ENCODE measurements around the gene ZNF227.
"Not testable (repeated sequence)": the region's sequence is repeated elsewhere in the genome, so short reads cannot be mapped to it uniquely, and the experiment has no call there.

Gene ZNF227

DNA sequence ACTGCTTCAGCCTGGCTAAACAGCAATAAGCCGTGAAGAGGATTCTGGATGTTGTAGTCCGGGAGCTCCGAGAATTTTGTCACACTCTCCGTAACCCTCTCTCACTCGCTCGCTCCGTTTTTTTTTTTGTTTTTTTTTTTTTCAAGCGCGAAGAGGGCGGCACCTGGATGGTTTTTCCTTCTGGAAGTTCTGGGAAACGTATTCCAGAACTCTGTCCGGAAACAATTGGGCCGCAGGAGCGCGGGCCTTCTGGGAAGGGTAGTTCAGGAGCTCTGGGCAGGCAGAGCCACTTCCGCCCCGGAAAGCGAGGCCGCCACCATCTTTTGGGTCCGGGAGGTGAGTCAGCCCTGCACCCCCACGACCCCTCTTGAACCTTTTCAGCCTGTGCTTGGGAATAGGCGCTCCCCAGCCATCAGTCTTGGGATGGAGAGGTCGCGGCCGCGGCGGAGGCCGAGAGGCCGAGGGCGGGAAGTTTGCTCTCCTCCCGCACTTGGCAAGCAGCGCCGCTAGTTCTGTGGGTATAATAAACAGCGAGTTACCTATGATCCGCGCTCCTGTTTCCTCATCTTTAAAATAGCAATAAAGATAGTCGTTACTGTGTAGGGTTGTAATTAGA lies at the start of gene ZNF227:
ZNF227 (plus strand) TSS at position 283 of the 616 bp plus-strand sequence. CDS start 5,261 bp downstream, outside the sequence.
- DNase-seq = peak; percentile 73

DNA sequence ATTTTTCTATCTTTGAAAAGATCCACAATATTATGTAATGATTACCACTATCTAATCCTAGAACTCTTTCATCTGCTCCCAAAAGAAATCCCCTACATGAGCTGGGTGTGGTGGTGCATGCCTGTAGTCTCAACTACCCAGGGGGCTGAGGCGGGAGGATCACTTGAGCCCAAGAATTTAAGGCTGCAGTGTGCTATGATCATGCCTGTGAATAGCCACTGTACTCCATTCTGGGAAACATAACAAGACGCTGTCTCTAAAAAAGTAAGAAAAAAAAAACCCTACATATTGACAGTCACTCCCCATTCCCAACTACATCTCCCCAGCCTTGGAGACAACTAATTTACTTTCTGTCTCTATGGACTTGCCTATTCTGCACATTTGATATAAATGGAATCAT lies 48.5 kb upstream of the ZNF227 start:
- no peak for DNase-seq

DNA sequence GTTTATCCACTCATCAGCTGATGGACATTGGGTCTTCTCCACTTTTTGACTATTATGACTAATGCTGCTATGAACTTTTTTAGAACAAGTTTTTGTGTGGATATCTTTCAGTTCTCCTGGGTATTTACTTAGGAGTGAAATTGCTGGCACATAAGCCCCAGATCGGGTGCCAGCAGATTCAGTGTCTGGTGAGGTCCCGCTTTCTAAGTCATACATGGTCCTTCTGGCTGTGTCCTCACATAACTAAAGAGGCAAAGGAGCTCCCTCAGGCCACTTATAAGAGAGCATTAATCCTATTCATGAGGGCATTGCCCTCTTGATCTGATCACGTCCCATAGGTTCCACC lies 48.0 kb upstream of the ZNF227 start:
- no peak for DNase-seq

DNA sequence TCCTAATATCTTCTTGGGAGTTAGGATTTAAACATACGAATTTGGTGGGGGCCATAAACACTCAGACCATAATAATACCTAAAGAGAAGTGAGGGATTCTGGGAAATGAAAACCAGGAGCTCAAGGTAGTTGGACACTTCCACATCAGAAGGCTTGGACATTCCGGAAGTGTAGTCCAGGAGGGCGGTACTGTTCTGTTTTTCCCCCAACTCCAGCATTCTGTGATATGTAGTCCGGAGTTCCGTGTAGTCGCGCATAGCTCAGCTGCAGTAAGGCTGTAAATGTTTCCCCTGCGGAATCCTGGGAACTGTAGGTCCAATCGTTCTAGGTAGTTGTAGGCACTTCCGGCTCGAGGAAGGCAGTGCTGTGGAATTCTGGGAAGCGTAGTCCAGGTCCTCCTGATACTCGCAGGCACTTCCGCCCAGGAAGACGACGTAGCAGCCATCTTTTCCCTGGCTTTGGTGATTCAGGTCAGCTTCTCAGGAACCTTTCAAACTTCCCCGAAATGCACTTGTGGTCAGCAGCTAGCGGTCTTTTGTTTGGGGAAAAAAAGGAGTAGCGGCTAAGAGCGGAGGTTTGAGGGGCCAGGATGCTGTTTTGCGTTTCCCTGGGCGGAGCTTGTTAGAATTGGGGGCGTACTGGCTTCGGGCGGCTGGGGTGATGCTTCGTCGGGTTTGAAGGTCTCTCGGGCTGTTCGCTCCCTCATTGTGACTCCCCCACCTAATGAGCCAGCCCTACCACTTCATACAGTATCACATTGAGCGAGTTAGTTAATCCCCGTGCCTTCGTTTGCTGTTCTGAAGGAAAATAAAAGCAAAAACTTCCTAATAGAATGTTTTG lies 47.4 kb upstream of the ZNF227 start, which contains the start of gene ZNF226:
ZNF226 (plus strand) TSS at position 428 of the 840 bp plus-strand sequence. CDS start 4,981 bp downstream, outside the sequence.
- DNase-seq = peak; percentile 96

DNA sequence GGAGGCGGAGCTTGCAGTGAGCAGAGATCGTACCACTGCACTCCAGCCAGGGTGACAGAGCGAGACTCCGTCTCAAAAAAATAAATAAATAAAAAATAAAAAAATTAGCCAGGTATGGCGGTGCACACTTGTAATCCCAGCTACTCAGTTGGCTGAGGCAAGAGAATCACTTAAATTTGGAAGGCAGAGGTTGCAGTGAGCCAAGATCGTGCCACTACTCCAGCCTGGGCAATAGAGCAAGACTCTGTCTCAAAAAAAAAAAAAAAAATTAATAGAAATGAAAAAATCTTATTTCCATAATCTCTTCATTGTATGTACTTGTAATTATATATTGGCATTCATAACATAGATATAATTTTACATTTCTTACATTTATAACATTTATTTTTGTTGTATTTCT lies 41.7 kb upstream of the ZNF227 start:
- not testable (repeated sequence) for DNase-seq

DNA sequence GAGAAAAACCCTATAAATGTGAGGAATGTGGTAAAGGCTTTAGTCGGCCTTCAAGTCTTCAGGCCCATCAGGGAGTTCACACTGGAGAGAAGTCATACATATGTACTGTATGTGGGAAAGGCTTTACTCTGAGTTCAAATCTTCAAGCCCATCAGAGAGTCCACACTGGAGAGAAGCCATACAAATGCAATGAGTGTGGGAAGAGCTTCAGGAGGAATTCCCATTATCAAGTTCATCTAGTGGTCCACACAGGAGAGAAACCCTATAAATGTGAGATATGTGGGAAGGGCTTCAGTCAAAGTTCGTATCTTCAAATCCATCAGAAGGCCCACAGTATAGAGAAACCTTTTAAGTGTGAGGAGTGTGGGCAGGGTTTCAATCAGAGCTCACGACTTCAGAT lies 35.7 kb upstream of the ZNF227 start:
- no peak for DNase-seq

DNA sequence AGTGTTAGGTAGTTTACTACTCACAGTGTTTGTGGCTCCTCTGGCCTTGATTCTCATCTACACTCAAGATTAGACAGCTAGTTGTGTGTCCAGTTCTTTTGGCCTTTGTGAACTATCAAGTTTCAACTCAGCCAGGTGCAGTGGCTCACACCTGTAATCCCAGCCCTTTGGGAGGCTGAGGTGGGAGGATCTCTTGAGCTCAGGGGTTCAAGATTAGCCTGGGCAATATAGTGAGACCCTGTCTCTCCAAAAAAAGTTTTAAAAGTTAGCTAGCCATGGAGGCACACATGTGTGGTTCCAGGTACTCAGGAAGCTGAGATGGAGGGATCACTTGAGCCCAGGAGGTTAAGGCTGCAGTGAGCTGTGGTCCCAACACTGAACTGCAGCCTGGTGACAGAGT lies 31.4 kb upstream of the ZNF227 start:
- no peak for DNase-seq

DNA sequence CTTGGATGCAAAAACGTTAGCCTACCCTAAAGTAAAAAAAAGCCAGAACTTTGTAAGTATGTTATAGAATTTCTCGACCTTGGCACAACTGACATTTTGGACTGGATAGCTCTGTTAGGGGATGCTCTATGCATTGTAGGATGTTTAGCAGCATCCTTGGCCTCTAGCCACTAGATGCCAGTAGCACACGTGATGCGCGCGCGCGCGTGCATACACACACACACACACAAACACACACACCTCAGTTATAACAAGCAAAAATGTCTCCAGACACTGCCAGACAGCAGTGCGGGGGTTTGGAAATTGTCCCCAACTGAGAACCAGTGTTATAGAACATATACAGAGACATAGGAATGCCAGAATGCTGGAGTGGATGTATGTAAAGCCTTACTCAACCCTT lies 30.2 kb upstream of the ZNF227 start:
- no peak for DNase-seq

DNA sequence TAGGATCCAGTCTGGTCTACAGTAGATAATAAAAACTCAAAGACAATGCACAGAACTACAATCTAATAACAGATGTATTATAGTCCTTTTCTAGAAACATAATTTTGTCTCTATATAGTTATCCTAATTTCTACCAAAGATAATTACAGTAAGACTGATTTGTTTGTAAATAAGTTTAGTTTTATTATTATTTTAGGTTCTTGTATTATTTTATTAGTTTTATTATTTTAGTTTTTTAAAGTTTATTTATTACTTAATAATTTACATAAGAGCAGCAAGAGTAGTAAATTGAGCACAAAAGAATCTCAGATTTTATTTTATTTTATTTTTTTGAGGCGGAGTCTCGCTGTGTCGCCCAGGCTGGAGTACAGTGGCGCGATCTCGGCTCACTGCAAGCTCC lies 22.3 kb upstream of the ZNF227 start:
- DNase-seq = no peak

DNA sequence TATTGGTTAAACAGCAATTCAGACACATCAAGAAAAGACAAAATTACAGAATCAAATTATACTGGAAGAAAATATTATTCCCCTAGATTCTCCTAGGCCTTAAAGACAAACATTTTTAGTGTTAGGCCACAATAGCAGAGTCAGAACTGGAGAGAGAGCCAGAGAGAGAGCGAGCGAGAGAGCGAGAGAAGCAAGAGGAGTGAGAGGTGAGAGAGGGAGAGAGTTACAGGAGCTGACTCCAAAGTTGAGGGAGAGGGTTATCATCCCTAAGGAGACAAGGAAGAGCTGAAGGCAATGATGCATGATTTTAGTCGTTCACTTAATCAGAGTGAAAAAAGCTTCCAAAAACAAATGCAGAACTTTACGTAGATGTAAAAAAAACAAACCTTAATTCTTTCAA lies 20.2 kb upstream of the ZNF227 start:
- DNase-seq = no peak

DNA sequence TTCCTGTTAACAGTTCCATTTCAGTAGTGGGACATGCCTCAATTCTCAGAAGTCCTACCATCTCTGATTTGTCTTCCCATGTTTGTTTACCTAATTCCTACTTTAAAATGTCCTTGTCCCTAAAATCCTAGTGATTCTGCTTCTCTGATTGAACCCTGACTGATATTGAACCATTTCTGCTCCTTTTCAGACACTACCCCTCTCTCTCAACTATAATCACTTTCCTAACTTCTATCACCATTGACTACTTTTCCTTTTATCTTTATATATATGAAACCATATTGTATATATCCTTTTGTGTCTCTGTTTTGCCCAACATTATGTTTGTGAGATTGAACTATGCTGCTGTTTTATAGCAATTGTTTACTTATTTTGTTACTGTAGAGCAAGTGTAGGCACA lies 15.6 kb upstream of the ZNF227 start:
- DNase-seq = no peak

DNA sequence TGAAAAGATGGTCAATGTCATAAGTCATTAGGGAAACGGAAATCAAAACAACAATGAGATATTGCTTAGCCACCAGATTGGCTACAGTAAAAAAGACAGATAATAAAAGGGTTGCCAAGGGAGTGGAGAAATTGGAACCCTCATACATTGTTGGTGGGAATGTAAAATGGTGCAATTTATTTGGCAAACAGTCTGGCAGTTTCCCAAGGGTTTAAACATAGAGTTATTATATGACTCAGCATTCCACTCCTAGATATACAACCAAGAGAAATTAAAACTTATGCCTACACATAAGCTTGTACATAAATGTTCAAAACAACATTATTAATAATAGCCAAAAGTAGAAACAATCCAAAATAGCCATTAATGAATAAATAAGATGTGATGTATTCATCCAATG lies 9.9 kb upstream of the ZNF227 start:
- DNase-seq = no peak

DNA sequence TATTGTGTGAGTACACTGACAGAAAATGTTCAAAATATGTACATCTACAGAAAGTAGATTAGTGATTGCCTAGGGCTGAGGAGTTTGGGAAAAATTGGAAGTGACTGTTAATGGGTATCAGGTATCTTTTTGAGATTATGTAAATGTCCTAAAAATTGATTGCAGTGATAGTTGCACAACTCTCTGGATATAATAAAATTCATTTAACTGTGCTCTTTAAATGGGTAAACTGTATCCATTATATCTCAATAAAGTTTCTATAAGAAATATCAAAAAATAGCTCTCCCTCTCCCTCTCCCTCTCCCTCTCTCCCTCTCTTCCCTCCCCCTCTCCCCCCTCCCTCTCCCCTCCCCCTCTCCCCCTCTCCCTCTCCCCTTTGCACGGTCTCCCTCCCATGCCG lies 9.4 kb upstream of the ZNF227 start:
- no peak for DNase-seq

DNA sequence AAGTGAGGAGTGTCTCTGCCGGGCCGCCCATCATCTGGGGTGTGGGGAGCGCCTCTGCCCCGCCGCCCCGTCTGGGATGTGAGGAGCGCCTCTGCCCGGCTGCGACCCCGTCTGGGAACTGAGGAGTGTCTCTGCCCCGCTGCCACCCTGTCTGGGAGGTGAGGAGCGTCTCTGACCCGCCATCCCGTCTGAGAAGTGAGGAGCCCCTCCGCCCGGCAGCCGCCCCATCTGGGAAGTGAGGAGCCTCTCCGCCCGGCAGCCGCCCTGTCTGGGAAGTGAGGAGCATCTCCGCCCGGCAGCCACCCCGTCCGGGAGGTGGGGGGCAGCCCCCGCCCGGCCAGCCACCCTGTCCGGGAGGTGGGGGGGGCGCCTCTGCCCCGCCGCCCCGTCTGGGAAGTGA lies 8.5 kb upstream of the ZNF227 start:
- DNase-seq = not testable (repeated sequence)

DNA sequence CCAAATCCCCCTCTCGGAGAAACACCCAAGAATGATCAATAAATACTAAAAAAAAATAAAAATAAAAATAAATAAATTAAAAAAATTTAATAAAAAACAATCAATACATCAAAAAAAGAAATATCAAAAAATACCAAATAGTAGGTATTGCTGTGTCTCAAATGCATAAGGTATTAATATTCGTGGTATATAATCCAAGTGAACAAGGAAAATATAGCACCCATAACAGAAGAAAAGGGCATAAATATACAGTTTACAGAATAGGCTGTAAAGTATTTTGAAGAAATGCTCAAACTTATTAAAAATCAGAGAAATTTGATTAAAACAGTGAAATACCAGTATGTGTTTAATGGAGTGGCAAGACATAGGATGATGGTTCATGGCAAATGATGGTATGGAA lies 7.6 kb upstream of the ZNF227 start:
- no peak for DNase-seq

DNA sequence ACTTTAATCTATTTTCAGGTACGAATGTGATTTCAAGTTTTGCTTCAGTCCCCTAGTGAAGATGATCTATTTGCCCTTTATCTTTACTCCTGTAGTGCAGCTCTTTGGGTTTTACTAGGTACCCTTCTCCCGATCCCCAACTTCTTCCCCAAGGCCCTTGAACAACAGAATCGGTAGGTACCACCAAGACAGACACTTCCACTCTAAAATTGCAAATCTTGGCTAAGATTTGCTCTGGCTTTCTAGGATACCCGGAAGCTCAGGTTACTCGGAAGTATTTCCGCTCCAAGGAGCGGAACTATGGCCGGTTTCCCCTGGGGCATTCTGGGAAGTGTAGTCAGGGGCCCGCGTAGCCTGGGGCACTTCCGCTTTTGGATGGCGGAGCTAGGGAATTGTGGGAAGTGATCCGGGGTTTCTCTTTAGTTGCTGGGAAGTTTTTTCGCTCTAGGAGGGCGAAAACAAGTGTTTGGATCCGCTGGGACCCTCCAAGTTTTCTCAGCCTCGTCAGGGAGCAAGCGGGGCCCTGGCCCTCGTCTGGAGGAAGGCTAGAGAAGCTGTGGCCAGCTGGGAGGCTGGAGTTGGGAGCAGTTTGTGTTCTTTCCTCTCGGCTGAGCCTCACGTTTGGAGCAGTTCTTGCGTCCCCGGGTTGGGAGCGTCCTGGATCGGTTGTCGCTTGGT lies 5.1 kb upstream of the ZNF227 start:
- peak; percentile 95 for DNase-seq

DNA sequence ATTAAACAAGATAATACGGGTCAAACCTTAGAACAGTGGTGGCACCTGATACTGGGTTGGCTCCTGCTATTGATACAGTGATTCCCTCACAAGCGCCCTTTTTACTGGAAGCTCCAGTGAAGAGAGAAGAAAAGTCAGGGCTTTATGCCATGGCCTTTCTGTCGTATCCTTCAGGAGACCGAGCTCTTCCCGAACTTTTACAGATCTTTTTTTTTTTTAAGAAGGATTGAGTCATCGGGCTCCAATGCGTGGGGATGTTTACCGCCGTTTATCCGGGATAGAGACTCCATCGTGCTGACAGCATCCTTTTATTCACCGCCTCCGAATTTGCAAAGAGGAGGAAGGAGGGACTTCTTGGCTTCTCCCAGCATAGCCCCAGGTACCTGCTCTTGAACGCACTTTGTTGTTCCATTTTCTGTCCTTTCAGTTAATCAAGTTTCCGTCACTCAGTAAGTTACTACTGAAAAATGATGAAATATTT lies 574 bp downstream of the ZNF227 start:
- DNase-seq = no peak

DNA sequence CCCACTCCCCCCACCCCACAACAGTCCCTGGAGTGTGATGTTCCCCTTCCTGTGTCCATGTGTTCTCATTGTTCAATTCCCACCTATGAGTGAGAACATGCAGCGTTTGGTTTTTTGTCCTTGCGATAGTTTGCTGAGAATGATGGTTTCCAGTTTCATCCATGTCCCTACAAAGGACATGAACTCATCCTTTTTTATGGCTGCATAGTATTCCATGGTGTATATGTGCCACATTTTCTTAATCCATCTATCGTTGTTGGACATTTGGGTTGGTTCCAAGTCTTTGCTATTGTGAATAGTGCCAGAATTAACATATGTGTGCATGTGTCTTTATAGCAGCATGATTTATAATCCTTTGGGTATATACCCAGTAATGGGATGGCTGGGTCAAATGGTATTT lies 7.6 kb downstream of the ZNF227 start:
- not testable (repeated sequence) for DNase-seq

DNA sequence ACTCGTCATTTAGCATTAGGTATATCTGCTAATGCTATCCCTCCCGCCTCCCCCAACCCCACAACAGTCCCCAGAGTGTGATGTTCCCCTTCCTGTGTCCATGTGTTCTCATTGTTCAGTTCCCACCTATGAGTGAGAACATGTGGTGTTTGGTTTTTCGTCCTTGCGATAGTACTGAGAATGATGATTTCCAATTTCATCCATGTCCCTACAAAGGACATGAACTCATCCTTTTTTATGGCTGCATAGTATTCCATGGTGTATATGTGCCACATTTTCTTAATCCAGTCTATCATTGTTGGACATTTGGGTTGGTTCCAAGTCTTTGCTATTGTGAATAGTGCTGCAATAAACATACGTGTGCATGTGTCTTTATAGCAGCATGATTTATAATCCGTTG lies 8.4 kb downstream of the ZNF227 start:
- DNase-seq = not testable (repeated sequence)

DNA sequence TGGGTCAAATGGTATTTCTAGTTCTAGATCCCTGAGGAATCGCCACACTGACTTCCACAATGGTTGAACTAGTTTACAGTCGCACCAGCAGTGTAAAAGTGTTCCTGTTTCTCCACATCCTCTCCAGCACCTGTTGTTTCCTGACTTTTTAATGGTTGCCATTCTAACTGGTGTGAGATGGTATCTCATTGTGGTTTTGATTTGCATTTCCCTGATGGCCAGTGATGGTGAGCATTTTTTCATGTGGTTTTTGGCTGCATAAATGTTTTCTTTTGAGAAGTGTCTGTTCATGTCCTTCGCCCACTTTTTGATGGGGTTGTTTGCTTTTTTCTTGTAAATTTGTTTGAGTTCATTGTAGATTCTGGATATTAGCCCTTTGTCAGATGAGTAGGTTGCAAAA lies 9.0 kb downstream of the ZNF227 start:
- DNase-seq = not testable (repeated sequence)

DNA sequence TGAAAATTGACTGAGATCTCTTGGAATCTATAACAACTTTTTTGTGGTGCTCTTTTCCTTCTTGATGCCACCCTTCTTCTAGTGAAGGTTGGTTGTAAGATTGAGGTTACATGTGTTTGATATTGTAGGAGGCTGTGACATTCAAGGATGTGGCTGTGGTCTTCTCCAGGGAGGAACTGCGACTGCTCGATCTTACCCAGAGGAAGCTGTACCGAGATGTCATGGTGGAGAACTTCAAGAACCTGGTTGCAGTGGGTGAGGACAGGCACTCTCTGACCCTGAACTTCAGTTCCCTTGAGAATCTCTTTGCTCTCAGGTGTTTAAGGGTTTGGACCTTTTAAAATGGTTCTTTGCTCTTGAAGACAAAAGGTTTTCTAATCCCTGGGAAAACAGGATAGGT lies 16.0 kb downstream of the ZNF227 start:
- no peak for DNase-seq

DNA sequence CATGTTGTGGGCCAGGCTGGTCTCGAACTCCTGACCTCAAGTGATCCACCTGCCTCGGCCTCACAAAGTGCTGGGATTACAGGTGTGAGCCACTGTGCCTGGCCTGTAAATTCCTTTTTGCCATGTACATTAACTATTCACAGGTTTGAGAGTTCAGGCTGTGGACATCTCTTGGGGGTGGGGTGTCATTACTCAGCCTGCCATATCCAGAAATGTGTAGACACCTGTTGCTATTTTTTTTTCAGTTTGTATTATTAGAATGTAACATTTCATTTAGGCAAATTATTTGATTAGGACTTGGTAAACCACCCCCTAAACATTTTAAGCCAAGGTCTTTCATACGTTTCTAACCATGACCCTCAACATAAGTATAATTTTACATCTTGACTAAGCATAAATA lies 20.5 kb downstream of the ZNF227 start:
- no peak for DNase-seq

DNA sequence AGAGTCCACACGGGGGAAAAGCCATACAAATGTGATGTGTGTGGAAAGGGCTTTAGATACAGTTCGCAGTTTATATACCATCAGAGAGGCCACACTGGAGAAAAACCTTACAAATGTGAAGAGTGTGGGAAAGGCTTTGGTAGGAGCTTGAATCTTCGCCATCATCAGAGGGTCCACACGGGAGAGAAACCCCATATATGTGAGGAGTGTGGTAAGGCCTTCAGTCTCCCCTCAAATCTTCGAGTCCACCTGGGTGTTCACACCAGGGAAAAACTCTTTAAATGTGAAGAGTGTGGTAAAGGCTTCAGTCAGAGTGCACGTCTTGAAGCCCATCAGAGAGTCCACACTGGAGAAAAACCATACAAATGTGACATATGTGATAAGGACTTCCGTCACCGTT lies 24.1 kb downstream of the ZNF227 start:
- DNase-seq = no peak

DNA sequence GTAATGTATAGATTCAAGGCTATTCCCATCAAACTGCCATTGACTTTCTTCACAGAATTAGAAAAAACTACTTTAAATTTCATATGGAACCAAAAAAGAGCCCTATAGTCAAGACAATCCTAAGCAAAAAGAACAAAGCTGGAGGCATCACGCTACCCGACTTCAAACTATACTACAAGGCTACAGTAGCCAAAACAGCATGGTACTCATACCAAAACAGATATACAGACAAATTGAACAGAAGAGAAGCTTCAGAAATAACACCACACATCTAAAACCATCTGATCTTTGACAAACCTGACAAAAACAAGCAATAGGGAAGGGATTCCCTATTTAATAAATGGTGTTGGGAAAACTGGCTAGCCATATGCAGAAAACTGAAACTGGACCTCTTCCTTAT lies 40.0 kb downstream of the ZNF227 start:
- DNase-seq = not testable (repeated sequence)

All from inflammatory macrophage treated with lipopolysaccharide for 4 hours (primary cell).